GM23248 (cell line): ENCODE measurements around the gene CHMP4A. TPM values are rescaled to one million over a fixed set of nuclear protein-coding genes. Genes with fewer than 3 reads are reported as not detected.

ENCODE experiments used
- DNase-seq: peaks from one replicate; pipeline ENCODE4 v3.0.0-alpha.2; 2015
- H2AFZ ChIP-seq: fragments of 200-600 bp; sonication (generic); 2 replicates; pipeline ENCODE4 v1.6.1; 2016; ENCODE audit warnings: antibody characterized with exemption
- H3F3A ChIP-seq: fragments of 200-600 bp; sonication (generic); 2 replicates; pipeline ENCODE4 v1.6.1; 2016; ENCODE audit warnings: mild to moderate bottlenecking, antibody characterized with exemption, mixed run types; ENCODE audit not compliant: insufficient read depth
- H3K27ac ChIP-seq: fragments of 200-600 bp; sonication (generic); 2 replicates; pipeline ENCODE4 v1.5.1; 2016; ENCODE audit warnings: mild to moderate bottlenecking
- H3K27me3 ChIP-seq: fragments of 200-600 bp; sonication (generic); replicated peaks from 2 replicates; pipeline ENCODE4 v1.6.1; 2016; ENCODE audit warnings: mild to moderate bottlenecking; ENCODE audit not compliant: insufficient read depth
- H3K36me3 ChIP-seq: fragments of 200-600 bp; sonication (generic); 2 replicates; pipeline ENCODE4 v1.6.1; 2016; ENCODE audit warnings: low read depth, mild to moderate bottlenecking
- H3K4me1 ChIP-seq: fragments of 200-600 bp; sonication (generic); 2 replicates; pipeline ENCODE4 v1.6.1; 2016; ENCODE audit warnings: mild to moderate bottlenecking; ENCODE audit not compliant: insufficient read depth
- H3K4me2 ChIP-seq: fragments of 200-600 bp; sonication (generic); one replicate; pipeline ENCODE4 v1.6.1; 2016; ENCODE audit warnings: mild to moderate bottlenecking; ENCODE audit not compliant: unreplicated experiment
- H3K4me3 ChIP-seq: fragments of 200-600 bp; sonication (generic); 2 replicates; pipeline ENCODE4 v1.5.1; 2016; ENCODE audit warnings: mild to moderate bottlenecking
- H3K79me2 ChIP-seq: fragments of 200-600 bp; sonication (generic); 2 replicates; pipeline ENCODE4 v1.6.1; 2016; ENCODE audit warnings: mild to moderate bottlenecking; ENCODE audit not compliant: insufficient read depth
- H3K9ac ChIP-seq: fragments of 200-600 bp; sonication (generic); 2 replicates; pipeline ENCODE4 v1.6.1; 2016; ENCODE audit warnings: mild to moderate bottlenecking
- H3K9me2 ChIP-seq: fragments of 200-600 bp; sonication (generic); 2 replicates; pipeline ENCODE4 v1.6.1; 2016; ENCODE audit warnings: mixed run types, mild to moderate bottlenecking, moderate library complexity; ENCODE audit not compliant: insufficient read depth
- H3K9me3 ChIP-seq: fragments of 200-600 bp; sonication (generic); one replicate; pipeline ENCODE4 v1.6.1; 2017; ENCODE audit warnings: low read depth
- H4K20me1 ChIP-seq: fragments of 200-600 bp; sonication (generic); 2 replicates; pipeline ENCODE4 v1.6.0; 2016; ENCODE audit not compliant: insufficient read depth
- EZH2 ChIP-seq: fragments of 200-600 bp; sonication (generic); IDR thresholded peaks from 2 replicates; pipeline ENCODE4 v1.6.1; 2018; ENCODE audit warnings: antibody characterized with exemption, mild to moderate bottlenecking; ENCODE audit not compliant: insufficient read depth, poor library complexity, severe bottlenecking
- EZH2phosphoT487 ChIP-seq: fragments of 200-600 bp; sonication (generic); IDR thresholded peaks from 2 replicates; pipeline ENCODE4 v1.6.1; 2018; ENCODE audit warnings: antibody characterized with exemption, moderate library complexity, mild to moderate bottlenecking, low read depth; ENCODE audit not compliant: insufficient read depth
- WGBS, 2 experiments: methylation state at CpG; one replicate each; pipeline ENCODE4 v1.1.6; 2015 to 2017; ENCODE audit warnings: low lambda C conversion rate in 2 of 2, low coverage in 1 of 2; ENCODE audit errors: missing lambda C conversion rate in 2 of 2; 5-methylcytosine and 5-hydroxymethylcytosine counted together
- in situ Hi-C: fragments of 300-500 bp; cut with MboI; formaldehyde crosslinking; loops from 2 replicates; pipeline ENCODE4 v1.15.0; 2020
- polyA plus RNA-seq: library from polyadenylated mRNA; unstranded; fragments of >200 nt; fragmentation: Nextera tagmentation; extraction: Ambion mirVana; gene quantifications from 2 replicates; pipeline ENCODE4 v1.2.1, GENCODE V29; 2016
- total RNA-seq: library from RNA; depleted of rRNA; stranded (reverse); fragments of >200 nt; shearing (Covaris generic); gene quantifications from 2 replicates; pipeline ENCODE4 v1.2.3, GENCODE V29; 2014

CHMP4A gene
- total and polyA plus RNA-seq, 2 experiments from 2014 or later: 32.1 to 81.6 TPM

DNA sequence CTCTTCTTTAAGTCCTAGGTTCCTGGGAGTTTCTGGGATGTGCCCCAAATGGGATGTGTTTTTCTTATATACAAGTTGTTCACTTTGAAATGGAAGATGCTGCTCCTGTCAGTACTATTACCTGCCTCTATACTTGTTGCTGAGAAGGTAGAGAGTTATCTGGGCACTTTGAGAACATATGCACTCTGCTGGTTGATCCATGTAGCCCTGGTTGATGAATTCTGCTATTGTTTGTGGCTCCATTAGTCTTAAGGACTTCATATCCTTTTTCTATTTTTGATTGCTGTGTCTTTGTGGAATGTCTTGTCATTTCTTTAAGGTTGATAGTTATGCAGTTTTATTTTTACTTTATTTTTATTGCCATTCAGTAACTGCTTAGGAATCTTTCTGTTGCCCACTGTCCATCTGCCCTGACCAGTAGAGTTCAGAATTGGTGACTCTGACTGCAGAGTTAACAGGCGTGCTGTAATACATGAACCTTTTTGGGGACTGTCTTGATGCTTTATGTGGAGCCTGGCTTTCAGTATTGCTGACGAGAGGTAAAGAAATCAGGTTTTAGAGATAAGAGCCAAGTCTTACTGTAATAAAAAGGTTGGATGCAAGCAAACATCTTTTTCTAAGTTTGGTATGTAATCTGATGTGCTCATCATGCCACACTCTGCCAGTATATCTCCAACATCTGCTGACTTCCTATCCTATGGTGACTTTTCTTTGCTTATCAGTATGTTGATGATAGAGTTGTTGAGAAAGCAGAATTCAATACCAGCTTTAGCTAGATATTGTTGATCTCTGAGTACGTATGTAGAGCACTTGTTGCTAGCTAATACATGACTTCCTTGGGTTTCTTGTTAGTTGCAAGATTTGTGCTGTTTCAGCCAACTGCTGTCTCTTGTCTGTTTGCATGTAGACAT is 21.1 kb upstream of the CHMP4A start:
- Histone ChIP-seq H3K9ac (peak overlapping the region; percentile 91; the same call in 1 of the 2 replicates), H3F3A (peaks cover 18% of the 10 kb centered on the region), H3K36me3 (peaks cover 18% of the 10 kb centered on the region), H3K79me2 (peaks cover 75% of the 10 kb centered on the region), H3K9me2 (no peaks in the 10 kb centered on the region), H3K4me2 (peak overlapping the region; percentile 84), H2AFZ (no peak overlapping the region), H3K4me1 (peaks cover 17% of the 10 kb centered on the region), H4K20me1 (no peaks in the 10 kb centered on the region), H3K4me3 (peak overlapping the region; percentile 77; the same call in 1 of the 2 replicates), H3K9me3 (no peaks in the 10 kb centered on the region), H3K27ac (0 out of 2 replicates have a peak overlapping the region, but pooled peaks have one; percentile 70), H3K27me3 (no peaks in the 10 kb centered on the region)
- in situ Hi-C loops: no loop called here
- TF ChIP-seq EZH2 (no peak), EZH2phosphoT487 (no peak)
- WGBS, 2 experiments: 76 to 80% methylated on average over 3 of the region's 3 CpGs
- DNase-seq: no peak

DNA sequence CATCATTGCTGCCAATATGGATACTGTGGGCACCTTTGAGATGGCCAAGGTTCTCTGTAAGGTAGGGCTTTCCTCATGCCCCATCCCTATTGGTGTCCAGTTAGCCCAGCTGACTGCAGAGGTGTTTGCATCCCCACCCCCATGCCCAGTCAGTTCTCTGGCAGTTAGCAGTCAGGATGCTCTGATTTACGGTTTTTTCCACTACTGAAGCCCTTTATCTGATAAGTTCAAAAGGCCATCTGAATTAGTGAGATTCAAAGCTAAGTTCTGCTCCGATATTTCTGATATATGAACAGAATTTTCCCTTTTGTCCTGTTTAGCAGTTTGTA is 20.2 kb upstream of the CHMP4A start:
- Histone ChIP-seq H3K4me2 (peak overlapping the region; percentile 84), H3F3A (peaks cover 10% of the 10 kb centered on the region), H3K27me3 (no peaks in the 10 kb centered on the region), H3K9me2 (no peaks in the 10 kb centered on the region), H3K9ac (peak overlapping the region; percentile 91), H4K20me1 (no peaks in the 10 kb centered on the region), H3K4me3 (peak overlapping the region; percentile 77), H3K4me1 (peaks cover 13% of the 10 kb centered on the region), H2AFZ (peak overlapping the region; percentile 80; the same call in 1 of the 2 replicates), H3K9me3 (no peaks in the 10 kb centered on the region), H3K79me2 (peaks cover 75% of the 10 kb centered on the region), H3K36me3 (peaks cover 13% of the 10 kb centered on the region), H3K27ac (peak overlapping the region; percentile 70; the same call in 1 of the 2 replicates)
- no peak for TF ChIP-seq EZH2phosphoT487
- TF ChIP-seq EZH2: no peak
- WGBS, 2 experiments: 90 to 100% methylated on average over 2 of the region's 2 CpGs
- in situ Hi-C loops: no loop called here
- no peak for DNase-seq

DNA sequence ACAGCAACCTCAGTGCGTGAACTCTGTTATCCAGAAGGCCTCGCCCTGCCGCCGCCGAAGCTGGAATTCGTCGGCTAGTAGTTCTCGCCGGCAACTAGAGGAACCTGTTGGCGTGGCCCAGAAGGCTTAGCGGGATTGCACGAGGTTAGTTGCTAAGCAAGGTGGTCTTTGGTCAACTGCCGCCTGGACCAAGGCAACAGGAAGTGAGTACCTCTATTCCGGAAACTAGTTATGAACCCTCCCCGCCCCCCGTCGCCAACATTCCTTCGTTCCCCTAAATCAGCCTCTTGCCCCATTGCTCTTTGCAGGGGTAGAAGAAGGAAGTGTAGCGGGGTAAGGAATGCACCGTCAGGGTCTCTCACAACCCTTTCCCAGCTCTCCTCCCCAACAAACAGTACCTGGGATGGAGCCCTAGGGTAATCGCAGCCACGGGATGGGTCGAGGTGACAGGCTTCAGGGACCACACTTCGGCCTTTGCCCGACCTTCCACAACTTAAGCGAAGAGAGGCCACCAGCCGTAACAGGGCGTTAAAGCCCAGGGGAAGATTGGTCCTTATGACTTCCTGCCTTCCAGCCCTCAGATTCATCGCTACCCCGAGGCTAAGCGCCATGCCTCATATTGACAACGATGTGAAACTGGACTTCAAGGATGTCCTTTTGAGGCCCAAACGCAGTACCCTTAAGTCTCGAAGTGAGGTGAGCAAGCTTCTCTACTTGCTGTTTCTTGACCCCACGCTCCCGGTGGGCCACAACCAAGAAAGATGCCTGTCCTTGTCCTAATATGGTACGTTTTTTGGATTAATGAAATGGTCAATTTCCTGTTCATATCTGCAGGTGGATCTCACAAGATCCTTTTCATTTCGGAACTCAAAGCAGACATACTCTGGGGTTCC is 19.6 kb upstream of the CHMP4A start, which contains the start of gene GMPR2:
Gene GMPR2 (plus strand): TSS at position 285 of the 893 bp plus-strand sequence. CDS start 325 bp downstream, at position 610.
- H3K9ac ChIP-seq: peak within 1 kb of the TSS; percentile 91
- DNase-seq: peak; percentile 54
- peaks cover 9% of the 10 kb centered on the region for H3K36me3 ChIP-seq
- H3K27me3 ChIP-seq: no peaks in the 10 kb centered on the region
- H3K79me2 ChIP-seq: peaks cover 81% of the 10 kb centered on the region
- H3K4me3 ChIP-seq: peak within 1 kb of the TSS; percentile 77
- H3K9me2 ChIP-seq: no peaks in the 10 kb centered on the region
- in situ Hi-C loops: no loop called here
- H3K27ac ChIP-seq: peak within 1 kb of the TSS; percentile 70
- H4K20me1 ChIP-seq: no peaks in the 10 kb centered on the region
- H3K4me2 ChIP-seq: peak within 1 kb of the TSS; percentile 94
- H2AFZ ChIP-seq: peak within 1 kb of the TSS; percentile 80
- H3K4me1 ChIP-seq: peaks cover 13% of the 10 kb centered on the region
- TF ChIP-seq EZH2phosphoT487 (no peak), EZH2 (no peak)
- WGBS, 2 experiments: 2 to 4% methylated on average over 38 of the region's 38 CpGs
- no peaks in the 10 kb centered on the region for H3K9me3 ChIP-seq
- H3F3A ChIP-seq: peaks cover 4% of the 10 kb centered on the region; the same call in 1 of the 2 replicates

DNA sequence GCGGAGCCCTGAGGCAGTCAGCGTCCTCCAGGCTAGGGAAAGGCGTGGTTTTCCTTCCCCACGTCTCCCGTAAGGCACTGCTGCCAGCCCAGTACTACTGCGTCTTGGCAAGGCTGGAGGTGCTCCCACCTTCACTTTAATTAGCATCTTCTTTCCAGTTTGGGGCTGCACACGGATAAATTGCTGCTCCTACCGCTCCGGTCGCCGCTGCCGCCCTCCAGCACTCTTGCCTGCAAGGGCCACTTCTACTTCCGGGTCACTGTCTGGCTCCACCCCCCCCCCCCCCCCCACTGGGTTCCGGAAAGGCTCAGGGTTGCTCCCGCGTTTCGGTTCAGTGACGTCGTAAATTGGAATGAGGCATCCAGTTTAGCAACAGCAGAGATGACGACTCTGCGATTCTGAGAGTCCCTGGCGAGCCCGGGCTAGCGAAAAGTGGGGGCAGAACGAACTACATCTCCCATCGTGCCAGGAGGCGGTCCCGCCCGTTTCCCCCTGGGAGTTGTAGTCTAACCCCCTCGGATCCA is 18.9 kb upstream of the CHMP4A start, which contains the start of gene NEDD8:
Gene NEDD8 (minus strand): TSS at position 247 of the 524 bp plus-strand sequence. CDS start 100 bp downstream, at position 147.
- DNase-seq: peak; percentile 99
- H2AFZ ChIP-seq: peak within 1 kb of the TSS; percentile 80
- H3K27me3 ChIP-seq: no peaks in the 10 kb centered on the region
- WGBS, 2 experiments: 0 to 1% methylated on average over 22 to 25 of the region's 30 CpGs
- H3K36me3 ChIP-seq: peaks cover 14% of the 10 kb centered on the region
- TF ChIP-seq EZH2 (no peak), EZH2phosphoT487 (no peak)
- peaks cover 14% of the 10 kb centered on the region for H3K4me1 ChIP-seq
- peaks cover 88% of the 10 kb centered on the region for H3K79me2 ChIP-seq
- peak within 1 kb of the TSS; percentile 91 for H3K9ac ChIP-seq
- H4K20me1 ChIP-seq: no peaks in the 10 kb centered on the region
- no peaks in the 10 kb centered on the region for H3K9me3 ChIP-seq
- peaks cover 4% of the 10 kb centered on the region for H3F3A ChIP-seq
- H3K4me3 ChIP-seq: peak within 1 kb of the TSS; percentile 77
- H3K4me2 ChIP-seq: peak within 1 kb of the TSS; percentile 94
- in situ Hi-C loops: no loop called here
- no peaks in the 10 kb centered on the region for H3K9me2 ChIP-seq
- peak within 1 kb of the TSS; percentile 70 for H3K27ac ChIP-seq
